Trophoblast cell (in vitro differentiated cells and primary cell): ENCODE results near the gene N4BP2.
A peak's percentile ranks its signal among the peaks of the same experiment; 100 is the strongest.

ENCODE experiments used
- DNase-seq, 2 donors: peaks; one replicate each; pipeline ENCODE4 v3.0.0-alpha.2; 2016
- H2AFZ ChIP-seq: 2 replicates; pipeline ENCODE4 v1.6.1; 2013; ENCODE audit warnings: low read length, moderate library complexity, mild to moderate bottlenecking; ENCODE audit not compliant: insufficient read depth, poor library complexity
- H2AK5ac ChIP-seq: 2 replicates; pipeline ENCODE4 v1.6.1; 2013; ENCODE audit warnings: mild to moderate bottlenecking, low read length
- H2BK120ac ChIP-seq: 2 replicates; pipeline ENCODE4 v1.6.1; 2013; ENCODE audit warnings: low read length, mild to moderate bottlenecking, moderate library complexity; ENCODE audit not compliant: insufficient read depth, poor library complexity
- H2BK12ac ChIP-seq: 2 replicates; pipeline ENCODE4 v1.6.1; 2013; ENCODE audit warnings: mild to moderate bottlenecking, low read length, moderate library complexity
- H2BK5ac ChIP-seq: 2 replicates; pipeline ENCODE4 v1.6.1; 2013; ENCODE audit warnings: low read length, low read depth, moderate library complexity, mild to moderate bottlenecking; ENCODE audit not compliant: poor library complexity
- H3K14ac ChIP-seq: 2 replicates; pipeline ENCODE4 v1.6.1; 2013; ENCODE audit warnings: mild to moderate bottlenecking, low read length
- H3K18ac ChIP-seq: 2 replicates; pipeline ENCODE4 v1.6.1; 2013; ENCODE audit warnings: mild to moderate bottlenecking, low read length
- H3K23ac ChIP-seq: 2 replicates; pipeline ENCODE4 v1.6.1; 2013; ENCODE audit warnings: low read length
- H3K27ac ChIP-seq: 2 replicates; pipeline ENCODE4 v1.5.1; 2013; ENCODE audit warnings: low read depth, mild to moderate bottlenecking, inconsistent platforms, low read length, moderate library complexity
- H3K27me3 ChIP-seq: 2 replicates; pipeline ENCODE4 v1.6.1; 2013; ENCODE audit warnings: inconsistent platforms, mild to moderate bottlenecking, low read length, moderate library complexity; ENCODE audit not compliant: insufficient read depth
- H3K36me3 ChIP-seq, 2 experiments: 1 replicate in 1 of 2; 2 replicates in 1 of 2; pipeline ENCODE4 v1.6.1; 2013; ENCODE audit warnings: low read length in 2 of 2, mild to moderate bottlenecking in 2 of 2, moderate library complexity in 1 of 2; ENCODE audit not compliant: insufficient read depth in 2 of 2, control insufficient read depth in 1 of 2
- H3K4ac ChIP-seq: 2 replicates; pipeline ENCODE4 v1.6.1; 2013; ENCODE audit warnings: low read depth, mild to moderate bottlenecking, low read length, moderate library complexity
- H3K4me1 ChIP-seq, 2 experiments: 1 replicate in 1 of 2; 2 replicates in 1 of 2; pipeline ENCODE4 v1.6.1; 2013; ENCODE audit warnings: low read length in 2 of 2, mild to moderate bottlenecking in 2 of 2, moderate library complexity in 1 of 2; ENCODE audit not compliant: insufficient read depth in 2 of 2, control insufficient read depth in 1 of 2
- H3K4me2 ChIP-seq: 2 replicates; pipeline ENCODE4 v1.6.1; 2013; ENCODE audit warnings: inconsistent platforms, mild to moderate bottlenecking, low read length, moderate library complexity
- H3K4me3 ChIP-seq: 2 replicates; pipeline ENCODE4 v1.5.1; 2013; ENCODE audit warnings: mild to moderate bottlenecking, low read depth, low read length, inconsistent platforms
- H3K79me1 ChIP-seq: one replicate; pipeline ENCODE4 v1.6.1; 2013; ENCODE audit warnings: low read length
- H3K79me2 ChIP-seq: 2 replicates; pipeline ENCODE4 v1.6.1; 2013; ENCODE audit warnings: low read length, mild to moderate bottlenecking; ENCODE audit not compliant: control insufficient read depth, insufficient read depth, poor library complexity
- H3K9ac ChIP-seq: 2 replicates; pipeline ENCODE4 v1.6.1; 2013; ENCODE audit warnings: mild to moderate bottlenecking, low read length
- H3K9me3 ChIP-seq: 2 replicates; pipeline ENCODE4 v1.6.1; 2013; ENCODE audit warnings: low read depth, mild to moderate bottlenecking, control low read depth, inconsistent platforms, low read length; ENCODE audit not compliant: insufficient read depth
- H4K12ac ChIP-seq: 2 replicates; pipeline ENCODE4 v1.6.1; 2013; ENCODE audit warnings: low read depth, mild to moderate bottlenecking, low read length, moderate library complexity
- H4K8ac ChIP-seq: 2 replicates; pipeline ENCODE4 v1.6.1; 2013; ENCODE audit warnings: low read depth, mild to moderate bottlenecking, low read length, moderate library complexity
- H4K91ac ChIP-seq: one replicate; pipeline ENCODE4 v1.6.1; 2013; ENCODE audit warnings: low read depth, mild to moderate bottlenecking, low read length, moderate library complexity
- WGBS: extraction: QIAGEN DNeasy Blood & Tissue Kit; methylation state at CpG from one replicate; pipeline ENCODE4 v1.1.7; 2013; ENCODE audit warnings: missing lambda C conversion rate; ENCODE audit not compliant: insufficient read length, insufficient coverage; ENCODE audit errors: extremely low coverage; 5-methylcytosine and 5-hydroxymethylcytosine counted together

The N4BP2 gene

GRCh38 chr4:40194602-40195161 lies 138.0 kb downstream of the N4BP2 start:
- no peaks in the 10 kb centered on the region for H3K9me3 ChIP-seq
- peaks cover 13 to 20% of the 10 kb centered on the region in 2 experiments for H3K4me1 ChIP-seq
- H2AK5ac ChIP-seq, result no peak overlapping the region
- H3K36me3 ChIP-seq, result no peaks in the 10 kb centered on the region
- no peak overlapping the region for H3K4me3 ChIP-seq
- H4K12ac ChIP-seq, result no peak overlapping the region
- no peaks in the 10 kb centered on the region for H3K79me2 ChIP-seq
- H3K23ac ChIP-seq, result no peak overlapping the region
- WGBS, result no CpG with 5 or more reads among the region's 14 CpGs
- H3K79me1 ChIP-seq, result peaks cover 3% of the 10 kb centered on the region
- H3K14ac ChIP-seq, result peak overlapping the region; percentile 28
- H2BK5ac ChIP-seq, result no peak overlapping the region
- no peak overlapping the region for H4K8ac ChIP-seq
- no peak overlapping the region for H3K18ac ChIP-seq
- H4K91ac ChIP-seq, result no peak overlapping the region
- no peak overlapping the region for H3K9ac ChIP-seq
- no peak overlapping the region for H2AFZ ChIP-seq
- no peak overlapping the region for H3K4me2 ChIP-seq
- peak overlapping the region; percentile 31 for H2BK120ac ChIP-seq
- H3K27me3 ChIP-seq, result no peaks in the 10 kb centered on the region
- DNase-seq, result no peak
- H2BK12ac ChIP-seq, result no peak overlapping the region
- no peak overlapping the region for H3K27ac ChIP-seq
- no peak overlapping the region for H3K4ac ChIP-seq

GRCh38 chr4:40195182-40196177 lies 138.8 kb downstream of the N4BP2 start:
- Histone ChIP-seq H3K4me3 (no peak overlapping the region), H3K4ac (no peak overlapping the region), H3K14ac (no peak overlapping the region), H3K18ac (no peak overlapping the region), H3K36me3 (no peaks in the 10 kb centered on the region), H3K79me2 (no peaks in the 10 kb centered on the region), H2BK12ac (no peak overlapping the region), H3K79me1 (peaks cover 3% of the 10 kb centered on the region), H3K9ac (no peak overlapping the region), H2BK5ac (no peak overlapping the region), H4K8ac (no peak overlapping the region), H3K9me3 (no peaks in the 10 kb centered on the region), H4K91ac (no peak overlapping the region), H3K4me2 (no peak overlapping the region), H2AFZ (no peak overlapping the region), H2BK120ac (no peak overlapping the region), H2AK5ac (no peak overlapping the region), H4K12ac (no peak overlapping the region), H3K4me1 (peaks cover 13 to 20% of the 10 kb centered on the region in 2 experiments), H3K27me3 (no peaks in the 10 kb centered on the region), H3K23ac (no peak overlapping the region), H3K27ac (no peak overlapping the region)
- no CpG with 5 or more reads among the region's 10 CpGs for WGBS
- no peak for DNase-seq

- H2BK5ac ChIP-seq, result no peak overlapping the region
- no peak overlapping the region for H4K91ac ChIP-seq
- H3K14ac ChIP-seq, result no peak overlapping the region
- no peak overlapping the region for H2AFZ ChIP-seq
- H3K4me3 ChIP-seq, result no peak overlapping the region
- H3K79me2 ChIP-seq, result no peaks in the 10 kb centered on the region
- no peaks in the 10 kb centered on the region for H3K36me3 ChIP-seq
- no peak overlapping the region for H2AK5ac ChIP-seq
- no peak overlapping the region for H4K12ac ChIP-seq
- no peak overlapping the region for H3K4me2 ChIP-seq
- no peak overlapping the region for H3K27ac ChIP-seq
- WGBS, result no CpG with 5 or more reads among the region's 8 CpGs
- no peaks in the 10 kb centered on the region for H3K9me3 ChIP-seq
- H2BK120ac ChIP-seq, result no peak overlapping the region
- no peak overlapping the region for H3K9ac ChIP-seq
- H3K27me3 ChIP-seq, result no peaks in the 10 kb centered on the region
- H3K23ac ChIP-seq, result no peak overlapping the region
- H3K4me1 ChIP-seq, result peaks cover 13 to 20% of the 10 kb centered on the region in 2 experiments
- no peak for DNase-seq
- H3K4ac ChIP-seq, result no peak overlapping the region
- peaks cover 3% of the 10 kb centered on the region for H3K79me1 ChIP-seq
- no peak overlapping the region for H4K8ac ChIP-seq
- no peak overlapping the region for H2BK12ac ChIP-seq
- H3K18ac ChIP-seq, result no peak overlapping the region
Measured at GRCh38 chr4:40196272-40196671, 139.6 kb downstream of the N4BP2 start.

GRCh38 chr4:40196724-40197281 lies 140.2 kb downstream of the N4BP2 start, which contains the start of gene RHOH:
Gene RHOH (plus strand): TSS chr4:40197031. CDS start chr4:40243387, 46,356 bp downstream.
- Histone ChIP-seq H3K4me2 (no peak within 1 kb of the TSS), H3K4ac (no peak within 1 kb of the TSS), H3K4me3 (no peak within 1 kb of the TSS), H3K9me3 (no peaks in the 10 kb centered on the region), H3K14ac (no peak within 1 kb of the TSS), H3K9ac (no peak within 1 kb of the TSS), H3K79me1 (peaks cover 3% of the 10 kb centered on the region), H2BK120ac (no peak within 1 kb of the TSS), H3K23ac (no peak within 1 kb of the TSS), H2AFZ (no peak within 1 kb of the TSS), H4K12ac (no peak within 1 kb of the TSS), H3K36me3 (no peaks in the 10 kb centered on the region), H3K27me3 (no peaks in the 10 kb centered on the region), H3K27ac (no peak within 1 kb of the TSS), H4K8ac (no peak within 1 kb of the TSS), H2BK12ac (no peak within 1 kb of the TSS), H4K91ac (no peak within 1 kb of the TSS), H3K79me2 (no peaks in the 10 kb centered on the region), H3K18ac (no peak within 1 kb of the TSS), H3K4me1 (peaks cover 13 to 20% of the 10 kb centered on the region in 2 experiments), H2BK5ac (no peak within 1 kb of the TSS), H2AK5ac (no peak within 1 kb of the TSS)
- DNase-seq, result no peak
- WGBS, result no CpG with 5 or more reads among the region's 14 CpGs
